Liver (tissue), 9 donors: ENCODE data around the gene HAO2. TPM values are rescaled to one million over a fixed set of nuclear protein-coding genes. Genes with fewer than 3 reads are reported as not detected.

Experiments used
- DNase-seq: peaks from one replicate; pipeline ENCODE4 v3.0.0-alpha.2; 2017; ENCODE audit warnings: low spot score
- H3K27ac ChIP-seq, 2 donors: one replicate each; pipeline ENCODE4 v1.7.0; 2013; ENCODE audit warnings: inconsistent platforms in 2 of 2, low read length in 2 of 2, control low read depth in 1 of 2, low read depth in 1 of 2, mild to moderate bottlenecking in 1 of 2
- H3K27me3 ChIP-seq, 4 donors: one replicate each; pipeline versions ENCODE4 v1.6.1 to v1.7.0; 2013; ENCODE audit warnings: low read length in 3 of 4, inconsistent platforms in 1 of 4, mild to moderate bottlenecking in 1 of 4, moderate library complexity in 1 of 4; ENCODE audit not compliant: control insufficient read depth in 4 of 4, insufficient read depth in 4 of 4
- H3K36me3 ChIP-seq, 4 donors: one replicate each; pipeline versions ENCODE4 v1.6.1 to v1.7.0; 2013; ENCODE audit warnings: low read length in 3 of 4, mild to moderate bottlenecking in 3 of 4, low read depth in 1 of 4, moderate library complexity in 1 of 4; ENCODE audit not compliant: control insufficient read depth in 4 of 4, insufficient read depth in 3 of 4
- H3K4me1 ChIP-seq, 4 donors: one replicate each; pipeline versions ENCODE4 v1.6.1 to v1.7.0; 2013; ENCODE audit warnings: low read length in 3 of 4, mild to moderate bottlenecking in 3 of 4, moderate library complexity in 1 of 4; ENCODE audit not compliant: control insufficient read depth in 4 of 4, insufficient read depth in 4 of 4
- H3K4me3 ChIP-seq, 3 donors: one replicate each; pipeline versions ENCODE4 v1.6.1 to v1.7.0; 2013; ENCODE audit warnings: low read length in 3 of 3, control low read depth in 1 of 3, low read depth in 1 of 3, mild to moderate bottlenecking in 1 of 3
- H3K9ac ChIP-seq, 2 donors: one replicate each; pipeline ENCODE4 v1.7.0; 2013; ENCODE audit warnings: low read length in 2 of 2, mild to moderate bottlenecking in 2 of 2, moderate library complexity in 2 of 2, control low read depth in 1 of 2, low read depth in 1 of 2
- H3K9me3 ChIP-seq, 4 donors: one replicate each; pipeline versions ENCODE4 v1.6.1 to v1.7.0; 2013; ENCODE audit warnings: low read length in 3 of 4; ENCODE audit not compliant: control insufficient read depth in 4 of 4
- ATF3 ChIP-seq: IDR thresholded peaks from 2 replicates; pipeline ENCODE4 v1.6.1; 2016; ENCODE audit warnings: antibody characterized with exemption
- CTCF ChIP-seq: fragments of 150-350 bp; IDR thresholded peaks from 2 replicates; pipeline ENCODE4 v1.5.1; 2017; ENCODE audit warnings: improper control_type of control experiment, low read depth, low read length; ENCODE audit not compliant: missing input control
- EGR1 ChIP-seq, 2 donors: IDR thresholded peaks; 2 replicates each; pipeline ENCODE4 v1.6.1; 2016 to 2018; ENCODE audit warnings: antibody characterized with exemption in 2 of 2, low read depth in 2 of 2
- FOXA1 ChIP-seq: IDR thresholded peaks from 2 replicates; pipeline ENCODE4 v1.6.1; 2016; ENCODE audit warnings: antibody characterized with exemption
- FOXA2 ChIP-seq: IDR thresholded peaks from 2 replicates; pipeline ENCODE4 v1.6.1; 2016; ENCODE audit warnings: antibody characterized with exemption
- GABPA ChIP-seq, 2 donors: IDR thresholded peaks in 1 of 2; conservative IDR thresholded peaks in 1 of 2; 2 replicates each; pipeline ENCODE4 v1.6.1; 2016; ENCODE audit warnings: antibody characterized with exemption in 2 of 2, mild to moderate bottlenecking in 1 of 2, moderate library complexity in 1 of 2
- HNF4A ChIP-seq, 2 donors: conservative IDR thresholded peaks; 2 replicates each; pipeline ENCODE4 v1.6.1; 2016; ENCODE audit warnings: antibody characterized with exemption in 2 of 2, mild to moderate bottlenecking in 2 of 2
- HNF4G ChIP-seq: IDR thresholded peaks from 2 replicates; pipeline ENCODE4 v1.6.1; 2016; ENCODE audit warnings: antibody characterized with exemption
- JUND ChIP-seq, 2 donors: IDR thresholded peaks; 2 replicates each; pipeline ENCODE4 v1.6.1; 2016; ENCODE audit warnings: antibody characterized with exemption in 2 of 2
- MAX ChIP-seq: IDR thresholded peaks from 2 replicates; pipeline ENCODE4 v1.6.1; 2016; ENCODE audit warnings: antibody characterized with exemption
- NR2F2 ChIP-seq: IDR thresholded peaks from 2 replicates; pipeline ENCODE4 v1.6.1; 2016; ENCODE audit warnings: antibody characterized with exemption
- RAD21 ChIP-seq, 2 donors: IDR thresholded peaks; 2 replicates each; pipeline ENCODE4 v1.6.1; 2016; ENCODE audit warnings: antibody characterized with exemption in 2 of 2, mild to moderate bottlenecking in 2 of 2
- REST ChIP-seq: IDR thresholded peaks from 2 replicates; pipeline ENCODE4 v1.6.1; 2016; ENCODE audit warnings: antibody characterized with exemption, mild to moderate bottlenecking
- RXRA ChIP-seq, 2 donors: IDR thresholded peaks; 2 replicates each; pipeline ENCODE4 v1.6.1; 2017 to 2018; ENCODE audit warnings: antibody characterized with exemption in 2 of 2, mild to moderate bottlenecking in 1 of 2
- SP1 ChIP-seq: IDR thresholded peaks from 2 replicates; pipeline ENCODE4 v1.6.1; 2018; ENCODE audit warnings: antibody characterized with exemption, mild to moderate bottlenecking
- TAF1 ChIP-seq: conservative IDR thresholded peaks from 2 replicates; pipeline ENCODE4 v1.6.1; 2016; ENCODE audit warnings: antibody characterized with exemption, mild to moderate bottlenecking
- YY1 ChIP-seq: IDR thresholded peaks from 2 replicates; pipeline ENCODE4 v1.6.1; 2016; ENCODE audit warnings: antibody characterized with exemption, mild to moderate bottlenecking
- ZBTB33 ChIP-seq: IDR thresholded peaks from 2 replicates; pipeline ENCODE4 v1.6.1; 2016; ENCODE audit warnings: antibody characterized with exemption
- WGBS: extraction: QIAGEN DNeasy Blood & Tissue Kit; methylation state at CpG from one replicate; pipeline ENCODE4 v1.1.7; 2013; 5-methylcytosine and 5-hydroxymethylcytosine counted together
- polyA plus RNA-seq, 2 donors: library from polyadenylated mRNA; stranded (reverse) in 1 of 2; unstranded in 1 of 2; fragments of 200-250 nt in 1 of 2; fragments of >200 nt in 1 of 2; fragmentation: Nextera tagmentation in 1 of 2; extraction: Ambion mirVana in 1 of 2; gene quantifications; one replicate each; pipeline versions ENCODE4 v1.2.1 to v1.2.3, GENCODE V29; 2013 to 2015
- total RNA-seq, 2 donors: library from RNA; depleted of rRNA; stranded (reverse); fragments of >200 nt; gene quantifications; one replicate each; pipeline ENCODE4 v1.2.3, GENCODE V29; 2014
- donor health status: healthy.
- donor health status: healthy.
- donor health status: healthy.
- donor health status: healthy.
- donor health status: healthy.

HAO2 gene
- total RNA-seq: 100 to 1,000 TPM in 1 of 2 donors, 1 to 10 TPM in 1; 8.2 to 377 TPM
- polyA plus RNA-seq: 100 to 1,000 TPM in 1 of 2 donors, 10 to 100 TPM in 1; 64.1 to 236 TPM

GRCh38 chr1:119368554-119368953 lies at the start of gene HAO2:
Gene HAO2 (plus strand): TSS chr1:119368785. CDS start chr1:119381086, 12,301 bp downstream.
- DNase-seq: no peak
- peak within 1 kb of the TSS; percentile 76 to 96 for H3K9ac ChIP-seq
- WGBS: 32% methylated on average over 2 of the region's 2 CpGs
- H3K4me3 ChIP-seq: peak within 1 kb of the TSS in 2 of 3 donors; percentile 70 to 74
- peak within 1 kb of the TSS; percentile 49 to 76 for H3K27ac ChIP-seq
- H3K9me3 ChIP-seq: no peaks in the 10 kb centered on the region
- no peaks in the 10 kb centered on the region for H3K27me3 ChIP-seq
- H3K4me1 ChIP-seq: peaks cover 9 to 66% (median 44%) of the 10 kb centered on the region in 4 donors
- TF ChIP-seq SP1: peak; percentile 42
- no peak for TF ChIP-seq YY1
- no peak for TF ChIP-seq REST
- peak; percentile 30 for TF ChIP-seq HNF4G
- peak; percentile 52 to 56 for TF ChIP-seq RXRA (IDR thresholded peaks at IDR 0.05)
- TF ChIP-seq RAD21 (IDR thresholded peaks at IDR 0.05): peak in 1 of 2 donors; percentile 40
- TF ChIP-seq NR2F2: no peak
- peak in 1 of 2 donors; percentile 55 for TF ChIP-seq JUND (IDR thresholded peaks at IDR 0.05)
- peak; percentile 78 to 81 for TF ChIP-seq HNF4A (conservative IDR thresholded peaks at IDR 0.05)
- TF ChIP-seq TAF1: no peak
- TF ChIP-seq ATF3: no peak
- no peak for TF ChIP-seq MAX
- TF ChIP-seq CTCF: no peak
- TF ChIP-seq GABPA (IDR thresholded peaks at IDR 0.05 in 1 of 2, conservative IDR thresholded peaks at IDR 0.05 in 1 of 2): no peak
- peak; percentile 13 for TF ChIP-seq FOXA1
- no peak for TF ChIP-seq EGR1 (IDR thresholded peaks at IDR 0.05; ENCODE audit: low read depth in 2 of 2)
- TF ChIP-seq ZBTB33: no peak
- no peak for TF ChIP-seq FOXA2
- H3K36me3 ChIP-seq: peaks cover 0 to 3% (median 0%) of the 10 kb centered on the region in 4 donors
